Activated CD4-positive, alpha-beta memory T cell treated with anti-CD3 and anti-CD28 coated beads for 36 hours (primary cell): ENCODE data around the gene GFRA1. TPM values are rescaled to one million over a fixed set of nuclear protein-coding genes. Genes with fewer than 3 reads are reported as not detected.
"Not testable (repeated sequence)": the region's sequence is repeated elsewhere in the genome, so short reads cannot be mapped to it uniquely, and the experiment has no call there.

Source experiments
- CTCF ChIA-PET: fragments of 350-600 bp; sonication (Branson Sonifier 250); formaldehyde crosslinking; loops from one replicate; lab custom pipeline; 2021; ENCODE audit warnings: antibody characterized with exemption, inconsistent platforms; lab: Charles Lee
- POLR2A ChIA-PET: fragments of 350-600 bp; sonication (Branson Sonifier 250); formaldehyde crosslinking; loops from one replicate; lab custom pipeline; 2021; ENCODE audit warnings: antibody characterized with exemption; lab: Charles Lee
- DNase-seq: peaks from one replicate; pipeline ENCODE4 v3.0.0-alpha.2; 2020
- H3K27ac Mint-ChIP-seq: one replicate; pipeline ENCODE4 v1.8.0; 2021; ENCODE audit warnings: mixed read lengths
- H3K27me3 Mint-ChIP-seq: one replicate; pipeline ENCODE4 v1.8.0; 2021; ENCODE audit warnings: mixed read lengths
- H3K36me3 Mint-ChIP-seq: one replicate; pipeline ENCODE4 v1.8.0; 2021; ENCODE audit warnings: mixed read lengths
- H3K4me1 Mint-ChIP-seq: one replicate; pipeline ENCODE4 v1.8.0; 2021; ENCODE audit warnings: low read depth, mixed read lengths
- H3K4me3 Mint-ChIP-seq: one replicate; pipeline ENCODE4 v1.8.0; 2021; ENCODE audit warnings: mild to moderate bottlenecking, mixed read lengths
- H3K9me3 Mint-ChIP-seq: one replicate; pipeline ENCODE4 v1.8.0; 2021; ENCODE audit warnings: mixed read lengths
- intact Hi-C: fragments of 100-400 bp; cut with micrococcal nuclease; formaldehyde crosslinking; loops from one replicate; pipeline ENCODE4 v1.15.1; 2023
- total RNA-seq, 2 experiments: library from RNA; stranded (reverse); gene quantifications; one replicate each; pipeline ENCODE4 v1.2.3, GENCODE V29; 2021

GFRA1 gene
- total RNA-seq, 2 experiments from 2014 or later = not detected

DNA sequence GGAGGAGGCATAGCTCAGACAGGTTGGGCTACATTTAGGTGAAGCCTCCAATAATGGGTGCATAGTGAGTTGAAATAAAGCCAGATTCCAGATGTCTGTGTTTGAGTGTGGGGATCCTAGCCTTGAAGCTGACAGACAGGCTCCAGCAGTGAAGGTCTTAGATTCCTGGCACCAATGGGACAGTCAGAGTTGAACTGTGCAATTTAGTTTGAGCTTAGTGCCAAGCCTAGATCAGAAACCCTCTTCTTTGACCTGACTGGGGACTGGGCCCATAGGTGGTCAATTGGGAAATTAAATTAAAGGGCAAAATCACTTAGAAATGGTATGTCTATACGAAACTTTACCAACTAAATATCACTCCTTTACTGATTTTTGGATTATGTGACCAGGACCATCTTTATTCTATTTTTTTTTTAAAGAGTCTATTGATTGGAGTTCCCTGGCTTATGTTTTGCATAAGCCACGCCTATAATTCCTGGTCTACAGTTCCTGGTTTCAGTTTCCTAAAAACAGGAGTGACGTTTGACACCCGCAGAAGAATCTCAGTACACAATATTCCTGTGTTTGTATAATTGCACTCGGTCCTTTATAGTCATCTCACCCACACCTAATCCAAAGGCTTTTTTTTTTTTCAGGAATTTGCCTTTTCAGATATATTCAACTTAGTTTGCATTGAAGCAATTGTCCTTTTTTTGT, 201.4 kb downstream of the GFRA1 start:
- Mint-ChIP-seq H3K9me3 (no peaks in the 10 kb centered on the region), H3K27ac (no peak overlapping the region), H3K4me1 (no peaks in the 10 kb centered on the region), H3K27me3 (no peaks in the 10 kb centered on the region), H3K4me3 (no peak overlapping the region), H3K36me3 (no peaks in the 10 kb centered on the region)
- CTCF ChIA-PET = no interaction called here
- POLR2A ChIA-PET = no interaction called here
- intact Hi-C loops = no loop called here
- no peak for DNase-seq

DNA sequence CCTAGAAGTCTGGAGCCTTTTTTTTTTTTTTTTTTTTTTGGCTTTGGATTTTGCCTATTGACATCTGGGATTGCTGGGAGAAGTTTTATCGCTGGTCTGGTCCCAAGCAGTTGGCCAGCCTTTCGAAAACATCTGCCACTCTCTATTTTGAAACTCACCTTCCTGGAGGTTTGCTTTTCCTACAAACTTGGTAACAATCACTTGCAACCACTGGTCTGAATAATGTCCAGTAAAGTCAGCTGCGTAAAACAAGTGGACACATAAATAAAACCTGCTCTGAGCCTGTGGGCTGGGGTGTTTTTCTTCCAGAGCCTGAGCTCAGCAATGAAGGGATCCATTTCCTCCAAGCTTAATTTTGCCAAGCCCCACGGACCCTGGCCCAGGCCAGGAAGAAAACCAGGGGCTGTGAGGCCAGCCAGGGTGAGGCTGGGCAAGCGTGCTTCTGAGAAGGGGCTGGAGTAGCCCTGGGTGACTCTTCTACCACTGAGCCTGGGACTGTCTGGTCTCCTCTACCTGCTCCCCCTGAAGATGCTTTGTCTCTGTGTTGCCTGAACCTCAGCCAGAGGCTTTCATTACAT, 202.2 kb downstream of the GFRA1 start:
- POLR2A ChIA-PET = no interaction called here
- H3K9me3 Mint-ChIP-seq = no peaks in the 10 kb centered on the region
- intact Hi-C loops = no loop called here
- H3K36me3 Mint-ChIP-seq = no peaks in the 10 kb centered on the region
- H3K4me1 Mint-ChIP-seq = no peaks in the 10 kb centered on the region
- H3K27ac Mint-ChIP-seq = no peak overlapping the region
- no peak overlapping the region for H3K4me3 Mint-ChIP-seq
- DNase-seq = no peak
- H3K27me3 Mint-ChIP-seq = no peaks in the 10 kb centered on the region
- CTCF ChIA-PET = no interaction called here

DNA sequence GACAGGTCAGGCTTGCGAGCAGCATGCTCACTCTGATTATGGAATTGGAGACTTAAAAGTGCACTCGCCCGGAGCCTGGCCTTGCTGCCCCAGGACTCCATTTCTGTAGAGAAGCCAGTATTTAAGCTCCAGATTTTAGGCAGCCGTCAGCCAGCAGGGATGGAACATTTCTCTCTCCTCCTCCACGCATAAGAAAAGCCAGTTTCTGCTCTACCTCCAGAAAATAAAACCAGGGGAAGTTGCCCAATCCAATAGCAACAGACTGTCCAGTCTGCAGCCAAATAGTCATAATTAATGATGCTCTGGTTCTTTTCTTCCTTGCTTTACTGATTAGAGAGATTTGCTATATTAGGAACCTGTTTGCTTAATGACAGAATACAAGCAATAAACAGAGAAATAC, 203.2 kb downstream of the GFRA1 start:
- intact Hi-C loops = no loop called here
- POLR2A ChIA-PET = no interaction called here
- Mint-ChIP-seq H3K36me3 (no peaks in the 10 kb centered on the region), H3K9me3 (no peaks in the 10 kb centered on the region), H3K4me3 (no peak overlapping the region), H3K27ac (no peak overlapping the region), H3K4me1 (no peaks in the 10 kb centered on the region), H3K27me3 (no peaks in the 10 kb centered on the region)
- CTCF ChIA-PET = no interaction called here
- DNase-seq = no peak

DNA sequence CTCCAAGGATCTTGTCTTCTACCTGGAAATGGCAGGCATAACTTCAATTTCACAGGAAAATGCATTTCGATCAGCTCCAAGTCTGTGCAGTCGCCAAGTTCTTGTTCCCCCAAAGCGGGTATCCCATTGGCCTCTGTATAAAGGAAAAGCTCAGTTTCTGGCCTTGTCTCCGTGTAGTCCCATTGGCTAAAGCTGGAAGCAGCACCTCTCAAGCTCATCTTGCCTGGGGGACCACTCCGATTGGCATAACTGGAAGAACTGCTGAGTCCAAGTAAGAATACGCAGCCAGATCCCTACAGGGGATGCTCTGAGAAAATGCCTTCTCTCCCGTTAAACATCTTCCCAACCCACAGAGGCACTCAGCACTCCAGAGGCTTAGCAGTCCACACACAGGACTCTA, 205.2 kb downstream of the GFRA1 start:
- H3K9me3 Mint-ChIP-seq = no peaks in the 10 kb centered on the region
- no peak overlapping the region for H3K4me3 Mint-ChIP-seq
- no peak for DNase-seq
- H3K27me3 Mint-ChIP-seq = no peaks in the 10 kb centered on the region
- intact Hi-C loops = no loop called here
- H3K36me3 Mint-ChIP-seq = no peaks in the 10 kb centered on the region
- ChIA-PET CTCF (no interaction called here), POLR2A (no interaction called here)
- no peaks in the 10 kb centered on the region for H3K4me1 Mint-ChIP-seq
- no peak overlapping the region for H3K27ac Mint-ChIP-seq

DNA sequence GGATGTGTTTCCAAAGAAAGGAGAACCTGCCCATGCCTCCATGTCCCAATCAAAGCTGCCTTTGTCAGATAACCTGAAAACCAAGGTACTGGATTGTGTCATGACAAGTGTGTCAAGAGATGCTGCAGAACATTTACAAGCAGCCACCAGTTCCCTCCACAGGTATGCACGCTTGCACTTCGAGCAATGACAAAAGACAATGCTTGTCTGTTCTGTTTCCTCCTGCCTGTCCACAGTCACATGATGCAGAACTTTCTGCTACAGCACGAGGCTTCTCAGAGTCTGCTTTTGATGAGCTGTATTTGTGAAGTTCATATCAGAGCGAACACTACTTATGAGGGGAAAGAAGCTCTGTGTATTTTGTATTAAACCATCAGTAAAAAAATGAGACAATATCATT, 209.9 kb downstream of the GFRA1 start:
- intact Hi-C loops = no loop called here
- CTCF ChIA-PET = no interaction called here
- POLR2A ChIA-PET = no interaction called here
- Mint-ChIP-seq H3K9me3 (no peaks in the 10 kb centered on the region), H3K4me1 (no peaks in the 10 kb centered on the region), H3K27me3 (no peaks in the 10 kb centered on the region), H3K4me3 (no peak overlapping the region), H3K36me3 (no peaks in the 10 kb centered on the region), H3K27ac (no peak overlapping the region)
- no peak for DNase-seq

- no peak overlapping the region for H3K27ac Mint-ChIP-seq
- ChIA-PET CTCF (no interaction called here), POLR2A (no interaction called here)
- no peak overlapping the region for H3K4me3 Mint-ChIP-seq
- no peak for DNase-seq
- no peaks in the 10 kb centered on the region for H3K27me3 Mint-ChIP-seq
- H3K36me3 Mint-ChIP-seq = no peaks in the 10 kb centered on the region
- H3K4me1 Mint-ChIP-seq = no peaks in the 10 kb centered on the region
- intact Hi-C loops = no loop called here
- H3K9me3 Mint-ChIP-seq = no peaks in the 10 kb centered on the region
These were observed 212.1 kb downstream of the GFRA1 start for GRCh38 chr10:116060864-116061263.

DNA sequence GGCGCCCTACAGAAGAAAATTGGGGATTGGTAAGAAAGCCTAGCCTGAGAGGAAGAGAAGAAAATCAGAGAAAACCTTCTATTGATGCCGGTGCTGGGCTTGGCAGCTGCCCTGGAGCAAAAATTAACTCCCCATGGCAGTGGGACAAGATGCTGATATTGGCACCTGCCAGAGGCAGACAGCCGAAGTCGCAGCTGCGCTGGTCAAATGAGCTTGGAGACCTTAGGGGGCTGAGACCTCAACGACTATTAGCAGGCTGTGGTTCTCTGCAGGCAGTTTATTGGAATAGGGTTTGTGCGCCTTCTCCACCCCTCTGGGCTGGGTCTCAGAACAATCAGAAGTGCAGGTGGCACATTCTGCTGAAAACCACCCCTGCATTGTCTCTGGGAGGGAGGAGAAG, 213.7 kb downstream of the GFRA1 start:
- ChIA-PET POLR2A (no interaction called here), CTCF (no interaction called here)
- Mint-ChIP-seq H3K27me3 (no peaks in the 10 kb centered on the region), H3K4me3 (no peak overlapping the region), H3K36me3 (no peaks in the 10 kb centered on the region), H3K4me1 (no peaks in the 10 kb centered on the region), H3K27ac (no peak overlapping the region), H3K9me3 (no peaks in the 10 kb centered on the region)
- intact Hi-C loops = no loop called here
- DNase-seq = no peak

DNA sequence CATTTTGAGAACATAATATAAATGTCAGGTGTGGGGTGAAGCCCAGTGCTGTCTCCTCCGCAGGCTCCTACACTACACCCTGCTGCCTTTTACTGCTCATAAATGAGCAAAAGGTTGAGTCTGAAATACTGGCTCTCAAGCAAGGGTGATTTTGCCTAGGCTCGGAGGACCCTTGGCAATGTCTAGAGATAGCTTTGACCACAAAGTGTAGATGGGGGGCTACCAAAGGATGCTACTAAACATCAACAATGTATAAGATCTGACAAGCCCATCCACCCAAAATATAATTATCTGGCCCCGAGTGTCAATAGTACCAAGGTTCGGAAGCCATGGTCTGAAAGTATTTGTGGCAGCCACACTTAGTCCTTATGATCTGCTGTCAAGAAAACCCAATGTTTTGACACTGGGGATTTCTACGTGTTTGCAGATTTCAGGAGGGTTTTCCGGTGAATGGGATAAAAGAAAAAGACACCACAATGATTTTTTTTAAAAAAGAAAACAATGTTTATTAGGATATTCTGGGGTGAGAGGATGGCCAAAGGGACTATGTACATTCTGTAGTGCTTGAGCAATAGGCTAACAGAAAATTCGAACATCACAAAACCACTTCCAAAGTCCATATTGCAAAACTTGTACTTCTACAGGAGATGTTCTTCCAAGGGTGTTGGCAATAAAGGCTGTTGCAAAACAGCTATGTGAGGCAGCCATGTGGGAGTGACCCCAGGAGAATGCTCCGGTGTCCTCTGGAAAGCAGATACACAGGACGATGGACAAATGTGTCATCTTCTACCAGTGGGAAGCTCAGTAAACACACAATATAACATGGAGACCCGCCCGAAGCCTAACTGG, 216.3 kb downstream of the GFRA1 start:
- no peak for DNase-seq
- POLR2A ChIA-PET = no interaction called here
- H3K27me3 Mint-ChIP-seq = no peaks in the 10 kb centered on the region
- H3K27ac Mint-ChIP-seq = no peak overlapping the region
- H3K9me3 Mint-ChIP-seq = no peaks in the 10 kb centered on the region
- H3K36me3 Mint-ChIP-seq = no peaks in the 10 kb centered on the region
- H3K4me3 Mint-ChIP-seq = no peak overlapping the region
- H3K4me1 Mint-ChIP-seq = no peaks in the 10 kb centered on the region
- intact Hi-C loops = no loop called here
- CTCF ChIA-PET = no interaction called here

GRCh38 chr10:116055917-116056252, 217.1 kb downstream of the GFRA1 start:
- H3K4me1 Mint-ChIP-seq = no peaks in the 10 kb centered on the region
- H3K27me3 Mint-ChIP-seq = no peaks in the 10 kb centered on the region
- no peaks in the 10 kb centered on the region for H3K9me3 Mint-ChIP-seq
- intact Hi-C loops = no loop called here
- no peak overlapping the region for H3K4me3 Mint-ChIP-seq
- H3K27ac Mint-ChIP-seq = no peak overlapping the region
- CTCF ChIA-PET = no interaction called here
- no peaks in the 10 kb centered on the region for H3K36me3 Mint-ChIP-seq
- POLR2A ChIA-PET = no interaction called here
- no peak for DNase-seq

DNA sequence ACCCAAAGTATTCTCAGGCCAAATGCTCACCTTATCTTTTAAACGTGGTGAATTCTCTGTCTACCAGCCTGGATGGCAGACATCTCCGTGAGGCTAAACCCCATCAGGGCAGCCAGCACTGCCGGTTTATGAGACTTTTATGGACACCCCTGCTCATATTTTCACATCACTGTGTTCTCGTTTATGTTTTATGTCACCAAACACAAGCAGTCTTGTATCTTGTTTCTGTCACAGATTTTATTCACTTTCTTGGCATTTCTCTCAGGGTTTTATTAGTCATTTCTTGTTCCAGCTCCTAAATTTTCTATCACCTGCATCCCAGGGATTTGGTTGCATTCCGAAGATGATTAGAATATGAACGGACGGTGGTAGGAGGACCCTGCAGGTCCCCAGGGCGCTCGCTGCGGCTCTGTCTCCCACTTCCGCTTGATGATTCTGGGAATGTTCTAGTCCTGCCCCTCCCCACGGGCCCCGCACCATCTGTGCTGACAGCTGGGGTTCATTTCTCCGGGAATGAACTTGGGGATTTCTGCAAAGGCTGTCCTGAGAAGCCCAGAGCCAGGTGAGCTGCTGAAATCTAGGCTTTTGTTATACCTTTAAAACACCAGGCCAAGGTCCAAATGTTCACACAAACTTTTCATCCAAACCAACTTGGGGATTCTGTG, 217.6 kb downstream of the GFRA1 start:
- H3K4me1 Mint-ChIP-seq = no peaks in the 10 kb centered on the region
- H3K9me3 Mint-ChIP-seq = no peaks in the 10 kb centered on the region
- CTCF ChIA-PET = no interaction called here
- intact Hi-C loops = no loop called here
- H3K4me3 Mint-ChIP-seq = no peak overlapping the region
- no peak for DNase-seq
- H3K27ac Mint-ChIP-seq = no peak overlapping the region
- POLR2A ChIA-PET = no interaction called here
- H3K36me3 Mint-ChIP-seq = no peaks in the 10 kb centered on the region
- H3K27me3 Mint-ChIP-seq = no peaks in the 10 kb centered on the region

- H3K36me3 Mint-ChIP-seq = no peaks in the 10 kb centered on the region
- no peak for DNase-seq
- no peak overlapping the region for H3K27ac Mint-ChIP-seq
- POLR2A ChIA-PET = no interaction called here
- H3K4me3 Mint-ChIP-seq = no peak overlapping the region
- intact Hi-C loops = no loop called here
- H3K27me3 Mint-ChIP-seq = no peaks in the 10 kb centered on the region
- CTCF ChIA-PET = no interaction called here
- H3K4me1 Mint-ChIP-seq = no peaks in the 10 kb centered on the region
- no peaks in the 10 kb centered on the region for H3K9me3 Mint-ChIP-seq
These were observed 219.1 kb downstream of the GFRA1 start for GRCh38 chr10:116053910-116054309.

- CTCF ChIA-PET, POLR2A ChIA-PET, H3K4me3 Mint-ChIP-seq, H3K36me3 Mint-ChIP-seq, H3K9me3 Mint-ChIP-seq, H3K27me3 Mint-ChIP-seq, DNase-seq, H3K27ac Mint-ChIP-seq, H3K4me1 Mint-ChIP-seq, intact Hi-C loops: not testable (repeated sequence)
These were observed 219.8 kb downstream of the GFRA1 start for GRCh38 chr10:116053009-116053730.
